Activated CD4-positive, alpha-beta T cell treated with anti-CD3 and anti-CD28 coated beads, Interleukin-2, amount 10 ng/mL, durations not matched to agents 24 days and 14 days (primary cell): ENCODE measurements around the gene CNN2. TPM values are rescaled to one million over a fixed set of nuclear protein-coding genes. Genes with fewer than 3 reads are reported as not detected.

Source experiments
- DNase-seq: peaks from one replicate; pipeline ENCODE4 v3.0.0; 2022
- H3K27ac Mint-ChIP-seq: one replicate; pipeline ENCODE4 v1.8.0; 2022; ENCODE audit warnings: mild to moderate bottlenecking, mixed read lengths
- H3K27me3 Mint-ChIP-seq: one replicate; pipeline ENCODE4 v1.8.0; 2022; ENCODE audit warnings: mixed read lengths
- H3K36me3 Mint-ChIP-seq: one replicate; pipeline ENCODE4 v1.8.0; 2022; ENCODE audit warnings: low read depth, mild to moderate bottlenecking, mixed read lengths
- H3K4me1 Mint-ChIP-seq: one replicate; pipeline ENCODE4 v1.8.0; 2021; ENCODE audit warnings: mixed read lengths
- H3K4me3 Mint-ChIP-seq: one replicate; pipeline ENCODE4 v1.8.0; 2022; ENCODE audit warnings: mild to moderate bottlenecking, moderate library complexity, mixed read lengths
- H3K9me3 Mint-ChIP-seq: one replicate; pipeline ENCODE4 v1.8.0; 2021; ENCODE audit warnings: mixed read lengths
- intact Hi-C: fragments of 100-400 bp; cut with micrococcal nuclease; formaldehyde crosslinking; loops from one replicate; pipeline ENCODE4 v1.15.1; 2023
- total RNA-seq: library from RNA; stranded (reverse); gene quantifications from 2 replicates; pipeline ENCODE4 v1.2.3, GENCODE V29; 2022

The CNN2 gene
- 112 TPM in 2 replicates for total RNA-seq

DNA sequence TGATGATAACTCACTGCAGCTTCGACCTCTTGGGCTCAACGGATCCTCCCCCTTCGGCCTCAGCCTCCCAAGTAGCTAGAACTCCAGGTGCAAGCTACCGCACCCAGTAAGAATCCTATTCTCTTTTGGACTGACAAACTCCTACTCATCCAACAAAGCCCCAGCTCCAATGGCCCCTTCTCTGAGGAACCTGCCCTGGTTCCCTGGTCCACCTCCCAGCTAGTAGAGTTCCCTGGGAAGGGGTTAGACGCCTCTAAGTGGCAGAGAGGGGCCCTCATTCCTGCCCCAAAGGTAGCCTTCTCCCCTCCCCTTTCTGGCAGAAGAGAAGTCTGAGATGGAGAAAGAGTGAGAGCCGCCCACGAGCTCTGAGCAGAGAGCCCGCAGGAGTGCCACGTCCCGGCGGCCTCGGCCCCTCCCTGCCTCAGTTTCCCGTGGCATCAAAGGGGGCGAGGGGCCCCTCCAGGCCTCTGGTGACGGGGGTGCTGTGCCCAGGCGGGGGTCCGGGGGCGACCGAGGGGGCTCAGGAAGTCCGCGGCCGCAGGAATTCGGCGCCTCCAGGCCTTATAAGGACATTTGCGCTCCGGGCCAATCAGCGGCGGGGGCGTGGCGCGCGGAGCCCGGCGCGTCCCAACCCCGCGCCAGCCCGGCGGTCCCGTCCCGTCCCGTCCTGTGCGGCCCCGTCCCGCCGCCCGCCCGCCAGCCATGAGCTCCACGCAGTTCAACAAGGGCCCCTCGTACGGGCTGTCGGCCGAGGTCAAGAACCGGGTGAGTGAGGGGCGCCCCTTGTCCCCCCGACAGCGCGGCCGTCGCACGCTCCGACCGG lies at the start of gene CNN2:
Gene CNN2, plus strand, starts transcription at position 649 of the 823 bp plus-strand sequence. Its CDS starts 54 bp downstream, at position 703.
- peak within 1 kb of the TSS; percentile 86 for H3K27ac Mint-ChIP-seq
- H3K4me3 Mint-ChIP-seq, result peak within 1 kb of the TSS; percentile 94
- intact Hi-C loops, result loop anchor here (1.0 to 5.0 kb wide), 3 partner anchors 41 to 166 kb away; partner anchors contain the start of gene ARHGAP45
- peaks cover 15% of the 10 kb centered on the region for H3K36me3 Mint-ChIP-seq
- no peaks in the 10 kb centered on the region for H3K9me3 Mint-ChIP-seq
- peak; percentile 94 for DNase-seq
- H3K4me1 Mint-ChIP-seq, result peaks cover 23% of the 10 kb centered on the region
- no peaks in the 10 kb centered on the region for H3K27me3 Mint-ChIP-seq

DNA sequence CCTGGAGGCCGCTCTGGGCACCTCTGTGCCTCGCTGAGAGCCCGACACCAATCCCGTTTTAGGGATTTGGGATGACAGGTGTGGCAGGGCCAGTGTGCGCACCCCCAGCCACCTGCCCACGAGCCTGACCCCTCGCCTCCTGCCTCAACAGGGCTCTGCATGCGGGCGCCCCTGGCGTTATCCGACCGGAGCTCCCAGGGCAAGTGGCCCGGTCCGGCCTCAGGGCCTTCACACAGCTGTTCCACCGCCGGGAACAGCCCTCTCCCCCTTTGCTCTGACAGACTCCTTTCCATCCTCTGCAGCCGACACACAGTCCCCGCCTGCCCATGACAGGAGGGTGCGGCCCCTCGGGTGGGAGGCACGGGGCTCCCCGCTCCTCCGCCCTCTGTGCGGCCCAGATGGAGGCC lies 49.3 kb upstream of the CNN2 start:
- H3K4me3 Mint-ChIP-seq, result no peak overlapping the region
- no peak for DNase-seq
- H3K36me3 Mint-ChIP-seq, result peaks cover 4% of the 10 kb centered on the region
- no peak overlapping the region for H3K27ac Mint-ChIP-seq
- no peaks in the 10 kb centered on the region for H3K4me1 Mint-ChIP-seq
- intact Hi-C loops, result no loop called here
- H3K9me3 Mint-ChIP-seq, result no peaks in the 10 kb centered on the region
- H3K27me3 Mint-ChIP-seq, result no peaks in the 10 kb centered on the region

DNA sequence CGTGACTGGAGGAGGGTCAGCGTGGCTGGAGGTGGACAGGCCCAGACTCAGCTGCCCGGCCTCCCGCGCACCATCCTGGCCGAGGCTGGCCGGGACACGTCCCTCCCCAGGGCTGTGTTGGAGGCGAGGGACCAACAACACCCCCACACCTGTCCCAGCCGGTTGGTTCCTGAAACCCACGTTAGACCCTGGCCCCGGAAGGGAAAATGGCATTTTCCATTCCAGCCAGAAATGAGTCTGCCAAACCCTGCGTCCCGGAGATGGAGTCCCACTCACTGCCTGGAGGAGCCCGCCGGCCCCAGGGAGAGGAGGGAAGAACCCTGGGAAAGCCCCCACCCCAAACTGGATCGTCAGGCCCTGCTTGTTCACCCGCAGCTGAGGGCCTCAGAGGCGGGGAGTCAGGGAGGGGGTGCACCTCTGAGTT lies 47.1 kb upstream of the CNN2 start:
- no peak overlapping the region for H3K4me3 Mint-ChIP-seq
- no peaks in the 10 kb centered on the region for H3K27me3 Mint-ChIP-seq
- intact Hi-C loops, result no loop called here
- peaks cover 1% of the 10 kb centered on the region for H3K4me1 Mint-ChIP-seq
- DNase-seq, result no peak
- no peak overlapping the region for H3K27ac Mint-ChIP-seq
- H3K36me3 Mint-ChIP-seq, result peaks cover 2% of the 10 kb centered on the region
- H3K9me3 Mint-ChIP-seq, result no peaks in the 10 kb centered on the region

DNA sequence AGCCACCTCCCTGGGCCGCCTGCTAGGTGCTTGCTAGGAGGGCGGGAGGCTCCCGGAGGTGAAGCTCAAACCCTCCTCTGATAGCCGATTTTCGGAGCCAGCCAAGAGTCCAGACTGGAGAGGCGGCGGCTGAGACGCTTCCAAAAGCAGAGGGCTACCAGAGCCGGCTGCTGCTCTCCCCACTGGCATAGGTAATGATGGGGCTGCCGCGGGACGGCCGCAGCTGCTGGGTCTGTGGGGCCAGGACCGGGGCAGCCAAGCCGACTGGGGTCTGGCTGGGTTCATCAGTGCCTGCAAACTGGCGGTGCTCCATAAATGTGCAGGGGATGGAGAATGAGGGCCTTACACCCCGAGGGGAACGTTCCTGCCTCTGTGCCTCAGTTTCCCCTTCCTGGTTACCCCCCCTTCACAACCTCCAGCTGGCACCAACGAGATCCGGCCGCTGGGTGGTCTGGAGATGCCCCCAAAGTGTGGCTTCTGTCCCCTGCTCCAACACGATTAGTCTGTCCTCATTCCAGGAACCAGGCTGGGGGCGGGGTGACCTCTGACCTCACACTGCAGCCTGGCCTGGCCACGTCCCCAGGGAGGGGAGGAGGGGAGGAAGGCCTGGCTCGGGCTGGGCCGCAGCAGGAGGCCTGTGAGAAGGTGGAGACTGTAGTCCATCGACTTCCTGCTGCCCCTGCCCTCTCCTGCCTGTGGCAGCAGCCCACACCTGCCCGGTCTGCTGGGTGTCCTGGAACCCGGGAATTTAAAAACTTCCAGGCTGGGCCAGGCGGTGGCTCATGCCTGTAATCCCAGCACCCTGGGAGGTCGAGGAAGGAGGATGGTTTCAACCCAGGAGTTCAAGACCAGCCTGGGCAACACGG lies 46.0 kb upstream of the CNN2 start:
- Mint-ChIP-seq H3K27ac (no peak overlapping the region), H3K36me3 (peaks cover 6% of the 10 kb centered on the region), H3K4me1 (peaks cover 7% of the 10 kb centered on the region), H3K27me3 (no peaks in the 10 kb centered on the region), H3K4me3 (no peak overlapping the region), H3K9me3 (no peaks in the 10 kb centered on the region)
- intact Hi-C loops, result no loop called here
- no peak for DNase-seq

DNA sequence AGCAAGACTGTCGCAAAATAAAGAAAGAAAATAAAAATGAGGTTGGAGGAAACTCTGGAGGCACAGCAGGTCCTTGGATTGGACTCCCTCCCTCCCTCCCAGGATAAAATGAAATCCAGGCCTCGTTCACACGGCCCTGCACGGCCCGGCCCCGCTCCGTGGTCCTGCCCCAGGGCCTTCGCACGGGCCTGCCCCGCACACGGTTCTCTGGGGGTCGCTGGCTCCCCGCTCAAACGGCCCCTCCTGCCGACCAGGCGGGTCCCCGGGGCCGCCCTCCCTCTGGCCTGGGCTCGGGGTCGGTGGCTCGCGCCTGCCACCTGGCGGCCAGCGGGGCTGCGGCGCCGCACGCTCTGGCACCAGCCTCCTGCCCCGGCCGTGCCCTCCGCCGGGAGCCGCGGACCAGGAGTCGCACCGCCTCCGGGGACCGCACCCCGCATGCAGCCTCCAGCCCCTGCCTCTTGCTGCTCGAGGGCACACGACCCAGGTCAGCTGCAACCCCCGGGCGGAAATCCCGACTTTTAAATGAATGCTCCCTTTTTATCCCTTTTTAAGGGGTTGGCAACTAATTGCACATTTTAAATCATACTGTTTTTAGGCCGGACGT lies 43.7 kb upstream of the CNN2 start:
- peaks cover 13% of the 10 kb centered on the region for H3K36me3 Mint-ChIP-seq
- intact Hi-C loops, result loop anchor here (1.0 to 2.0 kb wide), 2 partner anchors 61 to 120 kb away; no protein-coding TSS in a partner anchor
- no peaks in the 10 kb centered on the region for H3K9me3 Mint-ChIP-seq
- H3K4me3 Mint-ChIP-seq, result no peak overlapping the region
- no peaks in the 10 kb centered on the region for H3K27me3 Mint-ChIP-seq
- peak; percentile 95 for DNase-seq
- H3K4me1 Mint-ChIP-seq, result peaks cover 10% of the 10 kb centered on the region
- H3K27ac Mint-ChIP-seq, result no peak overlapping the region

DNA sequence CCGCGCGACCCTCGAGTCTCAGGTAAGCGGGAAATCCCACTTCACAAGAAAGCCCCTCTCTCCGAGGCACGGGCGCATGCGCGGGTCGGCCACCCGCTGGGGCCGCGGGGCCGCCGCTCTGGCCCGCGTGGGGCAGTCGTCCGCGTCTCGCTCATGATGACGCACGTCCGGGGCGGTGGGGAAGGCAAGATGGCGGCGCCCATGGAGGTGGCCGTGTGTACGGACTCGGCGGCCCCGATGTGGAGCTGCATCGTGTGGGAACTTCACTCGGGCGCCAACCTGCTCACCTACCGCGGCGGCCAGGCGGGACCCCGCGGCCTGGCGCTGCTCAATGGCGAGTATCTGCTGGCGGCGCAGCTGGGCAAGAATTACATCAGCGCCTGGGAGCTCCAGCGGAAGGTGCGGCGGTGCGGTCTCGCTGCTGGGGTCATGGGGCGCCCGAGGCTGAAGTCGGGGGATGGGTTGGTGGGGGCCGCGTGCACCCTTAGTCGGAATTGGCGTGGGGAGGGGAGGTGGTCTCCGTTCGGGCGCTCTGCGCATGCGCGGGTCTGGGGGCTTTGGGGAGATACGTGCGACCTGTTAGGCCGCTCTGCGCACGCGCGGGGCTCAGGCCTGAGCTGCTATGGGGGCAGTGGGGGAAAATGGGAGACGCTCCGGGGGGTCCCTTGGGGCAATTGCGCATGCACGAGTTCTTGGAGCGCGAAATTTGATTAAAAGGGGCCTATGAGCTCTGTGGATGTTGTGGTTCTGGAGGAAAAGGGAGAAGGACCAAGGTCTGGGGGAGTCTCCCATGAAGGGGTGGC lies 42.0 kb upstream of the CNN2 start, which contains the start of gene WDR18:
Gene WDR18, plus strand, starts transcription at position 181 of the 803 bp plus-strand sequence. Its CDS starts 9 bp downstream, at position 190.
- Mint-ChIP-seq H3K9me3 (no peaks in the 10 kb centered on the region), H3K27me3 (no peaks in the 10 kb centered on the region), H3K4me1 (peaks cover 10% of the 10 kb centered on the region), H3K4me3 (peak within 1 kb of the TSS; percentile 98), H3K36me3 (peaks cover 19% of the 10 kb centered on the region), H3K27ac (peak within 1 kb of the TSS; percentile 94)
- intact Hi-C loops, result loop anchor here (1.0 kb wide), 1 partner anchor 59 kb away; no protein-coding TSS in a partner anchor
- peak; percentile 98 for DNase-seq

DNA sequence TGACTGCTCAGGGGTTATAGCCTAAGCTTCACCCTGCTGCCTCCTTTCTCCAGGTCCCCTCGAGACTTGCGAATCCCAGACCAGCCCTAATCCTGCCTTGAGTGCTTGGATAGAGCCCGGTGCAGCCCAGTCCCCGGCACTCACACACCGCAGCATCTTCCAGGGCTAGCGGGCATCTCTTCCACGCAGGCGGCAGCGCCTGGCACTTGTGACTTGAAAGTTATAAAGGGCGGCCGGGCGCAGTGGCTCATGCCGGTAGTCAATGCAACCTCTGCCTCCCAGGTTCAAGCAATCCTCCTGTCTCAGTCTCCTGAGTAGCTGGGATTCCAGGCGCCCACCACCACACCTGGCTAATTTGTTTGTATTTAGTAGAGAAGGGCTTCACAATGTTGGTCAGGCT lies 40.3 kb upstream of the CNN2 start:
- H3K4me3 Mint-ChIP-seq, result peak overlapping the region; percentile 98
- H3K9me3 Mint-ChIP-seq, result no peaks in the 10 kb centered on the region
- H3K27me3 Mint-ChIP-seq, result no peaks in the 10 kb centered on the region
- no peak overlapping the region for H3K27ac Mint-ChIP-seq
- peaks cover 10% of the 10 kb centered on the region for H3K4me1 Mint-ChIP-seq
- no peak for DNase-seq
- peaks cover 25% of the 10 kb centered on the region for H3K36me3 Mint-ChIP-seq
- intact Hi-C loops, result no loop called here

DNA sequence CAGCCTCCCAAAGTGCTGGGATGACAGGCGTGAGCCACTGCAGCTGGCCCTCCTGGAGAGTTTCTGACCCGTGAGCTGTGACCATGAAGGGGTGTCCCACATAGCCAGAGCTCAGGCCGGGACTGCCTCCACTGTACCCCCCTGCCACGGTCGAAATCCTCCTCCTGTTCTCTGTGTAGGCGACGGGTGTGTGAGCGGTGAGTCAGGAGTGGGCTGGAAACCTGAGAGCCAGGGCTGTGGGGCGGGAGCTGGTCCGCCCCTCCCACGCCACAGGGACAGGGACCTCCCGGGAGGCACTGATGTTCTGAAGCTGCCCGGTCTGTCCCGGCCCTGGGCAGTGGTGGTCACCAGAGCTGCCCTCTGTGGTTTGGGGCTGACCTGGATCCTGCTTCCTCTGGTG lies 38.3 kb upstream of the CNN2 start:
- peaks cover 10% of the 10 kb centered on the region for H3K4me1 Mint-ChIP-seq
- H3K36me3 Mint-ChIP-seq, result peaks cover 26% of the 10 kb centered on the region
- H3K27ac Mint-ChIP-seq, result no peak overlapping the region
- H3K4me3 Mint-ChIP-seq, result no peak overlapping the region
- no peaks in the 10 kb centered on the region for H3K27me3 Mint-ChIP-seq
- no peak for DNase-seq
- intact Hi-C loops, result no loop called here
- H3K9me3 Mint-ChIP-seq, result no peaks in the 10 kb centered on the region

DNA sequence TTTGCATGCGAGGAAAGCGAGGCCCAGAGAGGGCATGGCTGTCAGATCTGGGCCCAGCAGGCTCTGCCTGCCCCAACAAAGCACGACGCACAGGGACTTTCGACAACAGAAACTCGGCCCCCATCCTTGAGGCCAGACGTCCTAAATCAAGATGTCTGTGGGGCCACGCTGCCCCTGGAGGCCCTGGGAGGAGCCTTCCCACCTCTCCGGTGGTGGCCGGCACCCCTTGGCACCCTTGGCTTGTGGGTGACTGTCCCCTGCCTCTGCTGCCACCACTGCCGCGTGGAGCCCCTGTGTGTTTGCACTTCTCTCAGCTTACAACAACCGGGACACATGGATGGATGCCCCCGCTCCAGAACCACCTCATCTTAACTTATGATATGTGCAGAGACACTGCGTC lies 37.9 kb upstream of the CNN2 start:
- peaks cover 10% of the 10 kb centered on the region for H3K4me1 Mint-ChIP-seq
- H3K36me3 Mint-ChIP-seq, result peaks cover 29% of the 10 kb centered on the region
- intact Hi-C loops, result no loop called here
- no peak overlapping the region for H3K4me3 Mint-ChIP-seq
- H3K27ac Mint-ChIP-seq, result no peak overlapping the region
- DNase-seq, result no peak
- no peaks in the 10 kb centered on the region for H3K27me3 Mint-ChIP-seq
- no peaks in the 10 kb centered on the region for H3K9me3 Mint-ChIP-seq

DNA sequence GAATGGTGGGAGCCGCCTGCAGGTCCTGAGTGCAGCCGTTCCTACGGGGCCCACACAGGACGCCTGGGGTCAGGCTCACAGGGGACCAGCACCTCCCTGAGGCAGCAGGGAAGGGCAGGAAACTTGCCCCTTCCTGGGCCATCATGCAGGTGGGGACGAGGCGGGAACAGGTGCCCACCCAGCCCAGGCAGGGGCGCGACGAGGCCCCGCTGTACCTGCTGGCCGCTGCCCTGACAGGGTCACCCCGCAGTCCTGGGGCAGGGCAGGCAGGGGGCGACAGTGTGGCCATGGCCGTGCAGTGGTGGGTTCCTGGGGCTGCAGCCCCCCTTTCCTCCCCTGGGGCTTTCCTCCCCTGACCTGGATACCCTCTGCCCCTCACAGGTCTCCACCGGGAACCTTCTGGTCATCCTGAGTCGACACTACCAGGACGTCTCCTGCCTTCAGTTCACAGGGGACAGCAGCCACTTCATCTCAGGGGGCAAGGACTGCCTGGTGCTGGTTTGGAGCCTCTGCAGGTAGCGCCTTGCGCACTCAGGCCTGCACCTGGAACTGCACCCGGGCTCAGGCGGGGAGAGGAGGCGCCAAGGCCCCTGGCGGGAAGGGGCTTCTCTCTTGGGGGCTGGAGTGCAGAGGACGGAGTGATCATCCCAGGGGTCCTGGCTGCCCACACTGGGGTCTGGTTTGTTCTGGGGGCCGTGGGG lies 36.9 kb upstream of the CNN2 start:
- Mint-ChIP-seq H3K4me3 (no peak overlapping the region), H3K9me3 (no peaks in the 10 kb centered on the region), H3K4me1 (peaks cover 9% of the 10 kb centered on the region), H3K27ac (no peak overlapping the region), H3K27me3 (no peaks in the 10 kb centered on the region), H3K36me3 (peaks cover 29% of the 10 kb centered on the region)
- intact Hi-C loops, result no loop called here
- DNase-seq, result no peak

DNA sequence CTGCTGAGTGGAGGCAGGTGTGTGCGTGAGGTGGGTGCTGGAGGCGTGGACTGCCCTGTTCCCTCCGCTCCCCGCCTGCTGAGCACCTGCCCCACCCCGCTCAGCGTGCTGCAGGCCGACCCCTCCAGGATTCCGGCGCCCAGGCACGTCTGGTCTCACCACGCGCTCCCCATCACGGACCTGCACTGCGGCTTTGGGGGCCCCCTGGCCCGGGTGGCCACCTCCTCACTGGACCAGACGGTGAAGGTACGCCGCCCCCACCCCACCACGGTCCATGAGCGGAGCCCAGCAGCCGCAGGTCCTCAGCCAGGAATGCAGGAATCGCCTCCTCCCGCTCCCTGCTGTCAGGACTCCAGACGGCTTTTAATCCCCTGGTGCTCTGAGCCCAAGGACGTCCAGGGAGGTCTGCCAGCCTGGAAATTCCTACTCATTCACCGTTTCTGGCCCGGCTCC lies 36.3 kb upstream of the CNN2 start:
- no peak overlapping the region for H3K4me3 Mint-ChIP-seq
- DNase-seq, result no peak
- peaks cover 4% of the 10 kb centered on the region for H3K4me1 Mint-ChIP-seq
- H3K27me3 Mint-ChIP-seq, result no peaks in the 10 kb centered on the region
- H3K27ac Mint-ChIP-seq, result no peak overlapping the region
- H3K36me3 Mint-ChIP-seq, result peaks cover 26% of the 10 kb centered on the region
- no peaks in the 10 kb centered on the region for H3K9me3 Mint-ChIP-seq
- intact Hi-C loops, result no loop called here

DNA sequence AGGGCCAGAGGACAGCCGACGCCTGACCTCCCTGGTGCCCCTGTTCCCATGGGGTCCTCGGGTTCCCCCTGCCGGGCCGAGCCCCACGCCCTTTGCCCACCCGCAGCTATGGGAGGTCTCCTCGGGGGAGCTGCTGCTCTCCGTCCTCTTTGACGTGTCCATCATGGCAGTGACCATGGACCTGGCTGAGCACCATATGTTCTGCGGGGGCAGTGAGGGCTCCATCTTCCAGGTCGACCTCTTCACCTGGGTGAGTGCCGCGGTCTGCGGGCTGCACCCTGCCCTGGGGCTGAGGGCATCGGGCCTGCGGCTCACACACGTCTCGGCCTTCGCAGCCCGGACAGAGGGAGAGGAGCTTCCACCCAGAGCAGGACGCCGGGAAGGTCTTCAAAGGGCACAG lies 35.7 kb upstream of the CNN2 start:
- Mint-ChIP-seq H3K4me3 (no peak overlapping the region), H3K27ac (no peak overlapping the region), H3K4me1 (no peaks in the 10 kb centered on the region), H3K36me3 (peaks cover 26% of the 10 kb centered on the region), H3K27me3 (no peaks in the 10 kb centered on the region), H3K9me3 (no peaks in the 10 kb centered on the region)
- intact Hi-C loops, result no loop called here
- DNase-seq, result no peak
